Activated gamma-delta T cell treated with Interleukin-2 at 50 U/mL for 16 hours (primary cell): ENCODE results near the gene NDUFS2.
A peak's percentile ranks its signal among the peaks of the same experiment; 100 is the strongest.

Experiments used
- DNase-seq: peaks from one replicate; pipeline ENCODE4 v3.0.0-alpha.2; 2020

Gene NDUFS2

DNA sequence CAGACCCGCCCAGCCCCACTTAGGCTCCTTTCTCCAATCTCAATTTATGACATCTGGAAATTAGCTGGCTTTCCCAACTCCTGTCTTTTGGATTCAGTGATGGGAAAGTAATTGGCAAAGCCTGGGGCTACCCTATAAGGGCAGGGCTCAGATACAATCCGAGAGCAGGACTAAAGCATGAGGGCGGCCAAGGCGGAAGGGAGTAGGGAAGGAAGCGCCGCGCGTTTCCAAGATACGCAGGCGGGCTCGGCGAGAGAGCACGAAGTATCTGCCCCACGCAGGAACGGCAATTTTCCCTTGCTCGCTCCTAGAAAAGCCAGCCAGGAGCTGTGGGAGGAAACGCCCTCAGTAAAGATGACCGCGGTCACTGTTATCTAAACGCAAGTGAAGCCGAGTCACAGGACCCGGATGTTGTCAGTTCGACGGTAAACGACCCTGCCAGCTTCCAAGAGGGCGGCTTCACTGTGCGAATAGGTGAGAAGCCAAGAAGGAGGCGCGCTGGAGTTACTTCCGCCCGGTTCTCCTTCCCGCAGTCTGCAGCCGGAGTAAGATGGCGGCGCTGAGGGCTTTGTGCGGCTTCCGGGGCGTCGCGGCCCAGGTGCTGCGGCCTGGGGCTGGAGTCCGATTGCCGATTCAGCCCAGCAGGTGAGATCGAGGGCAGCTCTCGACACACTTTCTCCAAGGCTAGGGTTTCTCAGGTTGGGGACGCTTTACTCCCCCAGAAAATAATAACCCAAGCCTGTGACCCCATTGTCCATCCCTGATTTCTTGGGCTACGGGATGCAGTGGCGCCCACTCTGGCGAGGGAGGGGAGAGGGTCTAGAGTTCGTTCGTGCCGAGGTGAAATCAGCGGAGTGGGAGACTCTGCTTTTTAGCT, at the start of gene NDUFS2:
NDUFS2 (plus strand) TSS at position 532 of the 877 bp plus-strand sequence; CDS start at position 551, 19 bp downstream.
- peak; percentile 95 for DNase-seq

DNA sequence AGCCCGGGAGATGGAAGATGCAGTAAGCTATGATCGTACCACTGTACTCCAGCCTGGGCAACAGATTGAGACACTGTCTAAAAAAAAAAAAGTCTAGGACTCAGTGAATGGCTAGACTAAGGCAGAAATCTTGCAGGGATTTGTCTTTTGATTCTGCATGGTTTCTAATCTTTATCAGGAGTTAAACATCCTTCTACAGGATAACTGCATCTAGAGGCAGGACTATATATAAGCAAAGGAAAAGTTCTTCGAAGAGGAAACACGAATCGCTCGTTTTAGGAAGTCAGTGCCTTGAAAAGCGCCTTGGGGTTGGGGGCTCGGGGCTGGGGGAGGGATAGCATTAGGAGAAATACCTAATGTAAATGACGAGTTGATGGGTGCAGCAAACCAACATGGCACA, 49.0 kb upstream of the NDUFS2 start:
- DNase-seq: no peak

DNA sequence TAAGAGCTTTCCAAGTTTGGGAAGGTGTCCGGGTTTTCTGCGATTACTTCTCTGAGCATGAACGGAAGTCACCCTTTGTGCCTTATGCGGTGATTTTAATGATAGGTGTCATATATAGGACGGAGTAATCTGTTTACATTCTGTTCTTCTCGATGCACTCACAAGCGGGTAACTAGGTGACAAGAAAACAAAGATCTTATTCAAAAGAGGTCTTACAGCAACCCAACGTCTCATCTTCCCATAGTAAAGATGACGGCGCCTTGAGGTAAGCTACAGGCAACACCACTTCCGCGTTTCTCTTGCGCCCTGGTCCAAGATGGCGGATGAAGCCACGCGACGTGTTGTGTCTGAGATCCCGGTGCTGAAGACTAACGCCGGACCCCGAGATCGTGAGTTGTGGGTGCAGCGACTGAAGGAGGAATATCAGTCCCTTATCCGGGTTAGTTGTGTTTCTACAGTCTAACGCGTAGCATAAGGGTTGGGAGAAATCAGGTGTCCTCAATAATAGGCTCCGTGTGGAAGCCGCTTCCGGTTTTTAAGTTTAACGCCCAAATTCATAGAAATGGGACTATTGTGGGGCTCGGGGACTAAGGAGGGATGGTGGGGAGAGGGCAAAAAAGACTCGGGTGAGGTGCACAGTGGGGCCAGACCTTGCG, 48.4 kb upstream of the NDUFS2 start, which contains the start of gene UFC1:
UFC1 (plus strand) TSS at position 297 of the 656 bp plus-strand sequence; CDS start at position 317, 20 bp downstream.
- DNase-seq: peak; percentile 78

DNA sequence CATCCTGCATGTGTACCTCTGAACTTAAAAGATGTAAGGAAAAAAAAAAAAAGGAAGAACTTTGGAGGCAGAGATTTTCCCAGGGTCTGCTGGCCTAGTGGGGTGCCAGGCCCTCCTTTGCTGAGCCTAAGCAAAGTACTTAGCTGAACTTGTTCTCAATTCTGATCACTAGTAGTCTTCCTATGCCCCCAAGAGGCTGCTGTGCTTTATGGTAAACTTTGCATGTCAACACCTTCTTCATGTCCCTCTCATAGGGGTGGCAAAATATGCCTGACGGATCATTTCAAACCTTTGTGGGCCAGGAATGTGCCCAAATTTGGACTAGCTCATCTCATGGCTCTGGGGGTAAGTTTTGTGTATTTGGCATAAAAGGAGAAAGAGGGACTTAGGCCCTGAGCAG, 44.3 kb upstream of the NDUFS2 start:
- no peak for DNase-seq

DNA sequence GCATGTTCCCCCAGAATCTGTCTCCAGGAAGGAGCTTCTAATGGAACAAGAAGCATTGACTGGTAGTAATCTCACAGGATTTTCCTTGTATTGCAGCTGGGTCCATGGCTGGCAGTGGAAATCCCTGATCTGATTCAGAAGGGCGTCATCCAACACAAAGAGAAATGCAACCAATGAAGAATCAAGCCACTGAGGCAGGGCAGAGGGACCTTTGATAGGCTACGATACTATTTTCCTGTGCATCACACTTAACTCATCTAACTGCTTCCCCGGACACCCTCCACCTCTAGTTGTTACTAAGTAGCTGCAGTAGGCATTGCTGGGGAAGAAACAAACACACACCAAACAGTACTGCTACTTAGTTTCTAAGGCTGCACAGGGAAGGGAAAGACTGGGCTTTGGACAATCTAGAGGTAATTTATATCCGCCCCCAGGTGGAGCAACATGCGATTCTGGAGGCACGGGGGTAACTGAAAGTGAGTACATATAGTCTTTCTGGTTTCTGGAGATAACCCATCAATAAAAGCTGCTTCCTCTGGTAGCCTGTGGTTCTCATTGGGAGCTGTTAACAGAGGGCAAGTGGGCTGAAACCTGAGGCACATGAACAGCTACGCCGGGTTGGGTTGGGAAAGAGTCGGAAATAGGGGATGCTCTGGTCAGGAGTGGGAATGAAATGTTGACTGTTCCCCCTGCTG, 43.7 kb upstream of the NDUFS2 start:
- no peak for DNase-seq

DNA sequence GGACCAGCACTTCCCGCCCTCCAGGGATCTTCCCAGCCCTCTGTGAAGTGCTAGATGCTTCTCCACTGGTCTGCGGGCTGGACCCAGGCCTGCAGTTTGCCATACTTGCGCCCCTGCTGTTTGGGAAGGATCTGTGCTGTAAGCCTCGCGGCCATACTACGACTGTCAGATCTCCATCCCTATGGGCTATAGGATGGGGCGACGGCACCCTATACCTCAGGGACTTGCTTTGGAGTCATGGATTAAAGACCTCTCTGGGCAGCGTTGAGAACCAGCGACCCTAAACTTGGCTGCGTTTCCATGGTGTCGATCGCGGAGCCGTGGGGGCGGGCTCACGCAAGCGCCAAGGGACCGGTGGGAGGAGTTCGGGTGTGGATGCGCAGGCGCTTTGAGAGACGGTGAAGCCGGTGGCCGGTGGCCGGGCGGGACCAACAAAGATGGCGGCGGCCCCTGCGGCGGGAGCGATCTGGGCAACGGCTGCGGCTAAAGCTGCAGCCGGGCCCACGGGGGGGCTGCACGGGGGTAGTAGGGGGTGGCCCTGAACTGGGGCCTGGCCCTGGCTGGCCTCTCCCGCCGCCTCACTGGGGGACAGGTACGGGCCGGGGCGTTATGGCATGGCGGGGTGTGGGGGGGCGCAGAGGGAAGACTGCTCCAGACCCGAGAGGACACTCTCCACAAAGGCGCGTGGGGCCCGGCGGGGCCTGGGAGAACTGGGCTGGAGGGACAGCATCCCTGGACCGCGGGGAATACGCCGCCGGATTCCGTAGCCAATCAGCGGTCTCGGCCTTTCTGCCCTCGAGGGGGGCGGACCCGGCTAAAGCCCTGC, 42.9 kb upstream of the NDUFS2 start, which contains the start of gene USP21:
USP21 (plus strand) TSS at position 414 of the 826 bp plus-strand sequence. CDS start 1,141 bp downstream, outside the sequence.
- DNase-seq: peak; percentile 90

- DNase-seq: no peak
Observed at GRCh38 chr1:161159913-161160243, 42.3 kb upstream of the NDUFS2 start.

DNA sequence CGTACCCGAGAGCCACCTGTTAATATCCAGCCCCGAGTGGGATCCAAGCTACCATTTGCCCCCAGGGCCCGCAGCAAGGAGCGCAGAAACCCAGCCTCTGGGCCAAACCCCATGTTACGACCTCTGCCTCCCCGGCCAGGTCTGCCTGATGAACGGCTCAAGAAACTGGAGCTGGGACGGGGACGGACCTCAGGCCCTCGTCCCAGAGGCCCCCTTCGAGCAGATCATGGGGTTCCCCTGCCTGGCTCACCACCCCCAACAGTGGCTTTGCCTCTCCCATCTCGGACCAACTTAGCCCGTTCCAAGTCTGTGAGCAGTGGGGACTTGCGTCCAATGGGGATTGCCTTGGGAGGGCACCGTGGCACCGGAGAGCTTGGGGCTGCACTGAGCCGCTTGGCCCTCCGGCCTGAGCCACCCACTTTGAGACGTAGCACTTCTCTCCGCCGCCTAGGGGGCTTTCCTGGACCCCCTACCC, 41.5 kb upstream of the NDUFS2 start:
- no peak for DNase-seq

GRCh38 chr1:161161652-161162051, 40.5 kb upstream of the NDUFS2 start:
- DNase-seq: no peak

DNA sequence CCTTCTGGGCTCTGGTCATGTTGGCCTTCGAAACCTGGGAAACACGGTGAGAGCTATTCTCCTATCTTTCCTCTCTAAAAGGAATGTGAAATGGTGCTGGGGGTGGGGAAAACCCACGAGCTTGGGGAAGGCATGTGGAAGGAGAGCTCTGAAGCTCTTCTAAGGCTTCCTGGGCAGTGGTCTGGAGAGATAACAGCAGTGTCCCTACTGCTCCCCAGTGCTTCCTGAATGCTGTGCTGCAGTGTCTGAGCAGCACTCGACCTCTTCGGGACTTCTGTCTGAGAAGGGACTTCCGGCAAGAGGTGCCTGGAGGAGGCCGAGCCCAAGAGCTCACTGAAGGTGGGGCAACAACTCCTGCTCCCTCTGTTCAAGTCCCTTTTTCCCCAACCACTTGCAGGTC, 40.1 kb upstream of the NDUFS2 start:
- no peak for DNase-seq

- DNase-seq: no peak
Observed at GRCh38 chr1:161162806-161163205, 39.4 kb upstream of the NDUFS2 start.

GRCh38 chr1:161163793-161164192, 38.4 kb upstream of the NDUFS2 start:
- DNase-seq: no peak

- no peak for DNase-seq
Observed at GRCh38 chr1:161164901-161165610, 37.1 kb upstream of the NDUFS2 start.

GRCh38 chr1:161165742-161166668, 36.2 kb upstream of the NDUFS2 start, which contains the start of gene PPOX:
Gene PPOX (plus strand): TSS chr1:161166426. CDS start chr1:161166848, 422 bp downstream.
- DNase-seq: peak; percentile 91

- no peak for DNase-seq
Observed at GRCh38 chr1:161166669-161167548, 35.3 kb upstream of the NDUFS2 start.

- no peak for DNase-seq
Observed at GRCh38 chr1:161168906-161169305, 33.3 kb upstream of the NDUFS2 start.

DNA sequence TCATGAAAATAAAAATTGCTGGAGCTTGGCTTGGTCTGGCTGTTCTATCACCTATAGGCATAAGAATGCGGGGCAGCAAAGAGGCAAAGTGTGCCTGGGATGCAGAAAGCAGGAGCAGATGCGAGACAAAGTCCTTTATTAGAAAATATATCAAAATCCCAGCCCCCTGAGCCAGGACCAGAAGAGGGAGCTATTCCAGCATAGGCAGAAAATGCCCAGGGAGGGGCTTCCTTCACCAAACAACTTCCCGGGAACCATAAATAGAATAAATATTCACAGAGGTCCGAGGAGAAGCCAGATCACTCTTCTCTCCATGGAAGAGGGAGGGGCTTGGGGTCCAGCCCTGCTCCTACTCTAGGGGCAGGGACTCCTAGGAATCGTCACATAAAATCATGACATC, 31.0 kb upstream of the NDUFS2 start:
- DNase-seq: no peak

DNA sequence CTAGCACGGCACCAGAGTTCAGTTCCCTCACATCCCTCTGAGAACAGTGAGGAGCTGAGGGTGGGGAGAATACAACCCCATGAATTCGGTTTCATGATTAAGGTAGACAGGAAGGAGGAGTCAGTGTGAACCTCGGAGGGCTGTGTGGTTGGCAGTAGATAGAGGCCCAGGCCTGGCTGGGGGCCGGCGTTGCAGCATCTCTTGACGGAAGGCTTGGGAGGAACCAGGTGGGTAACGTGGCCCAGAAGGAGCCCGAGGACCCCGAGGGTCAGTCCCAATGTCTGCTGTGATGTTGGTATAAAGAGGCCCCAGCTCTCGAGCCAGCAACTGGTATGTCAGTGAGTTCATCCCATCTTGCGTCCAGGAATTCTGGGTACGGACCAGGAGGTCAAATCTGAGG, 30.5 kb upstream of the NDUFS2 start:
- no peak for DNase-seq

DNA sequence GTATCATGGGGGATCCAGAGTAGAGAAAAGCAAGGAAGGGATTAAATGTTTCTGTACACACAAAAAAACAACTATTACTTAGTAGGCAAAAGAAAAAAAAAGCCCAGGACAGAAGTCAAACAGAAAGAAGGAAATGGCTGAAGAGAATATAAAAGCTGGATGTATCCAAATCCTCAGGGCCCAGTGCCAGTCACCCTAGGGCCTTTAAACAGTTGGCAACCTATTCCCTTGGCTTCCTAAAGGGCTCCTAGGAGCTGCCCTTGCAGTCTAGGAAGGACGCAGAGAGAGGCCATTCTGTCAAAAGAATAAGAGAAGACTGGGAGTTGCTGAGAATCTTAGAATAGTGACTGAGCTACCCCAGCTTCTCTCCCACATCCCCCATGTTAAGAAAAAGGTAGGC, 29.8 kb upstream of the NDUFS2 start:
- no peak for DNase-seq
